Loucy (cell line): ENCODE results near the gene MS4A10.

Source experiments
- EZH2phosphoT487 ChIP-seq: fragments of 200-600 bp; IDR thresholded peaks from 2 replicates; pipeline ENCODE4 v1.6.1; 2018; ENCODE audit warnings: antibody characterized with exemption, mild to moderate bottlenecking, moderate library complexity, borderline replicate concordance
- TF ChIP-seq, protein P1 (sequence below): fragments of 200-600 bp; sonication (generic); conservative IDR thresholded peaks from 2 replicates; pipeline ENCODE4 v1.5.1; 2014; ENCODE audit warnings: mild to moderate bottlenecking, antibody characterized with exemption, low read length

DNA sequence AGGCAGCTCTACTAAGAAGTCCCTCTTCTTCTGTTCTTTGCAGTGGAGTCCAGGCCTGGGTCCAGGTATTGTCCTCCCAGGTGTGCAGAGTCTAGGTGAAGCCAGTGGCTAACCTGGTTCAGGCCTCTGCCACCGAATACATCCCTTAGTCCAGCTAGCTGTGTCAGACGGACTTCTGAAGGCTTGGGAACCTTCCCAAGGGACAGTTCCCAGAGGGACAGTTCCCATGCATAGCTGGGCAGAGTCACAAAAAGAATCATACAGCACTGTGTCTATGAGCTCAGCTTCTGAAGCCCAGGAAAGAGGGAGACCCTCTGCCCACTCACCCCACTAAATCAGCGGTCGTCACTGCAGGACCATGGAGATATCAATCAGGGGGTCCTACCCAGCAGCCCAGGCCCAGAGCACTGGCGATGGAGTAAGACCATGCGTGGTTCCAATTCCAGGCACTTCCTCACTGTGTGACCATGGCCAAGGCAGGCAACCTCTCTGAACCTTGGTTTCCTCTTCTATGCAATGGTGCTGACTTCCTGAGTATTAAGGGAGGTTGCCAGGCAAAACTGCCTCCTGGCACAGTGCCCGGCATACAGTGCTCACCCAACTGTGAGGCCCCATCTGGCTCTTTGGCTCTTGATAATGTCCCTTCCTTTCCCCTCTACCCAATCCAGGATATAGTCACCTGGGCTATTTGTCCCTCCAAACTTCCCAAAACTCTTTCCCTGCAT, 3.4 kb downstream of the MS4A10 start:
- TF ChIP-seq, protein P1, sequence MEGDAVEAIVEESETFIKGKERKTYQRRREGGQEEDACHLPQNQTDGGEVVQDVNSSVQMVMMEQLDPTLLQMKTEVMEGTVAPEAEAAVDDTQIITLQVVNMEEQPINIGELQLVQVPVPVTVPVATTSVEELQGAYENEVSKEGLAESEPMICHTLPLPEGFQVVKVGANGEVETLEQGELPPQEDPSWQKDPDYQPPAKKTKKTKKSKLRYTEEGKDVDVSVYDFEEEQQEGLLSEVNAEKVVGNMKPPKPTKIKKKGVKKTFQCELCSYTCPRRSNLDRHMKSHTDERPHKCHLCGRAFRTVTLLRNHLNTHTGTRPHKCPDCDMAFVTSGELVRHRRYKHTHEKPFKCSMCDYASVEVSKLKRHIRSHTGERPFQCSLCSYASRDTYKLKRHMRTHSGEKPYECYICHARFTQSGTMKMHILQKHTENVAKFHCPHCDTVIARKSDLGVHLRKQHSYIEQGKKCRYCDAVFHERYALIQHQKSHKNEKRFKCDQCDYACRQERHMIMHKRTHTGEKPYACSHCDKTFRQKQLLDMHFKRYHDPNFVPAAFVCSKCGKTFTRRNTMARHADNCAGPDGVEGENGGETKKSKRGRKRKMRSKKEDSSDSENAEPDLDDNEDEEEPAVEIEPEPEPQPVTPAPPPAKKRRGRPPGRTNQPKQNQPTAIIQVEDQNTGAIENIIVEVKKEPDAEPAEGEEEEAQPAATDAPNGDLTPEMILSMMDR = no peak
- TF ChIP-seq EZH2phosphoT487 = no peak
